OCI-LY1 (cell line): Measurements from ENCODE around the gene SLC35F2.

ENCODE experiments used
- CTCF ChIP-seq: fragments of 200-600 bp; sonication (generic), shearing (Covaris generic); IDR thresholded peaks from 2 replicates; pipeline ENCODE4 v1.5.1; 2017; ENCODE audit warnings: mild to moderate bottlenecking, antibody characterized with exemption, low read length, moderate library complexity, mixed read lengths
- EZH2 ChIP-seq: fragments of 200-600 bp; sonication (generic), shearing (Covaris generic); IDR thresholded peaks from 2 replicates; pipeline ENCODE4 v1.8.0; 2017; ENCODE audit warnings: borderline replicate concordance, mixed run types, mild to moderate bottlenecking, antibody characterized with exemption, low read length, moderate library complexity, mixed read lengths

- TF ChIP-seq CTCF: no peak
- no peak for TF ChIP-seq EZH2
These were observed 23.7 kb upstream of the SLC35F2 start for GRCh38 chr11:107882095-107882820.
